Calu3 (cell line): ENCODE measurements around the gene SRXN1. TPM values are rescaled to one million over a fixed set of nuclear protein-coding genes. Genes with fewer than 3 reads are reported as not detected.

ENCODE experiments used
- BruUV-seq: library from RNA; stranded (reverse); fragments of 400-500 nt; replicated peaks from 2 replicates; lab custom pipeline; 2021; lab: Mats Ljungman, UMichigan
- CTCF ChIA-PET: fragments of 300-600 bp; sonication (Branson Sonifier 250); formaldehyde crosslinking; loops from one replicate; lab custom pipeline; 2022; ENCODE audit warnings: antibody characterized with exemption; lab: Charles Lee
- DNase-seq: peaks from one replicate; pipeline ENCODE4 v3.0.0; 2022
- H3K27ac Mint-ChIP-seq: one replicate; pipeline ENCODE4 v1.8.0; 2022; ENCODE audit warnings: mixed read lengths; ENCODE audit not compliant: unreplicated experiment
- H3K27me3 Mint-ChIP-seq: one replicate; pipeline ENCODE4 v1.8.0; 2022; ENCODE audit warnings: mixed read lengths; ENCODE audit not compliant: unreplicated experiment
- H3K36me3 Mint-ChIP-seq: one replicate; pipeline ENCODE4 v1.8.0; 2022; ENCODE audit warnings: mild to moderate bottlenecking, moderate library complexity, mixed read lengths; ENCODE audit not compliant: insufficient read depth, unreplicated experiment
- H3K4me1 Mint-ChIP-seq: one replicate; pipeline ENCODE4 v1.8.0; 2022; ENCODE audit warnings: mild to moderate bottlenecking, low read depth, mixed read lengths; ENCODE audit not compliant: unreplicated experiment
- H3K4me3 Mint-ChIP-seq: one replicate; pipeline ENCODE4 v1.8.0; 2022; ENCODE audit warnings: mild to moderate bottlenecking, low read depth, moderate library complexity, mixed read lengths; ENCODE audit not compliant: unreplicated experiment
- H3K9me3 Mint-ChIP-seq: one replicate; pipeline ENCODE4 v1.8.0; 2022; ENCODE audit warnings: low read depth, mixed read lengths; ENCODE audit not compliant: unreplicated experiment
- CTCF ChIP-seq: fragments of 200-600 bp; IDR thresholded peaks from one replicate; pipeline ENCODE4 v1.8.0; 2022; ENCODE audit warnings: antibody characterized with exemption; ENCODE audit not compliant: unreplicated experiment
- intact Hi-C: fragments of 100-400 bp; cut with micrococcal nuclease; formaldehyde crosslinking; loops from one replicate; pipeline ENCODE4 v1.10.0; 2022; ENCODE audit not compliant: unreplicated experiment
- total RNA-seq: library from RNA; stranded (reverse); gene quantifications from 2 replicates; pipeline ENCODE4 v1.2.3, GENCODE V29; 2022

SRXN1 gene
- total RNA-seq, 1 experiment from 2014 or later, result 17.4 TPM

- no peaks in the 10 kb centered on the region for H3K36me3 Mint-ChIP-seq
- BruUV-seq, result no TSS peak
- intact Hi-C loops, result no loop called here
- no peak for TF ChIP-seq CTCF
- peaks cover 6% of the 10 kb centered on the region for H3K9me3 Mint-ChIP-seq
- no peaks in the 10 kb centered on the region for H3K4me1 Mint-ChIP-seq
- peaks cover 91% of the 10 kb centered on the region for H3K27me3 Mint-ChIP-seq
- no peak overlapping the region for H3K4me3 Mint-ChIP-seq
- no peak overlapping the region for H3K27ac Mint-ChIP-seq
- DNase-seq, result no peak
- CTCF ChIA-PET, result no interaction called here
Observed at GRCh38 chr20:615514-615913, 37.5 kb downstream of the SRXN1 start.

GRCh38 chr20:611843-612185, 41.2 kb downstream of the SRXN1 start:
- Mint-ChIP-seq H3K27me3 (peaks cover 70% of the 10 kb centered on the region), H3K27ac (no peak overlapping the region)
- intact Hi-C loops, result no loop called here

GRCh38 chr20:611047-611842, 41.8 kb downstream of the SRXN1 start:
- Mint-ChIP-seq H3K36me3 (no peaks in the 10 kb centered on the region), H3K4me3 (no peak overlapping the region), H3K27me3 (peaks cover 69% of the 10 kb centered on the region), H3K27ac (no peak overlapping the region), H3K4me1 (no peaks in the 10 kb centered on the region), H3K9me3 (no peaks in the 10 kb centered on the region)
- no TSS peak for BruUV-seq
- no peak for TF ChIP-seq CTCF
- CTCF ChIA-PET, result interaction anchor here (0.5 to 0.6 kb wide), 2 partner anchors 98 to 158 kb away, joined by 3 to 4 read pairs; no protein-coding TSS in a partner anchor
- DNase-seq, result no peak
- intact Hi-C loops, result no loop called here

More at GRCh38 chr20:611843-612185, 41.2 kb downstream of the SRXN1 start:
- Mint-ChIP-seq H3K4me3 (no peak overlapping the region), H3K9me3 (no peaks in the 10 kb centered on the region), H3K36me3 (no peaks in the 10 kb centered on the region), H3K4me1 (no peaks in the 10 kb centered on the region)
- CTCF ChIA-PET, result no interaction called here
- no peak for DNase-seq
- TF ChIP-seq CTCF, result no peak
- no TSS peak for BruUV-seq

GRCh38 chr20:610130-611046, 42.6 kb downstream of the SRXN1 start, which contains the start of gene TCF15:
TSS of gene TCF15 (minus strand) at chr20:610309. CDS start at chr20:610237, 72 bp downstream.
- Mint-ChIP-seq H3K4me1 (no peaks in the 10 kb centered on the region), H3K27me3 (peaks cover 66% of the 10 kb centered on the region), H3K4me3 (no peak within 1 kb of the TSS), H3K27ac (no peak within 1 kb of the TSS), H3K36me3 (no peaks in the 10 kb centered on the region), H3K9me3 (no peaks in the 10 kb centered on the region)
- intact Hi-C loops, result no loop called here
- CTCF ChIA-PET, result interaction anchor here (0.6 kb wide), 1 partner anchor 99 kb away, joined by 4 read pairs; no protein-coding TSS in a partner anchor
- BruUV-seq, result no TSS peak
- DNase-seq, result no peak
- TF ChIP-seq CTCF, result no peak
